Mucosa of stomach (tissue), 1 donor: ENCODE measurements around the gene RECQL5.

ENCODE experiments used
- H3K27me3 ChIP-seq: one replicate; pipeline ENCODE4 v1.7.0; 2013; ENCODE audit warnings: mild to moderate bottlenecking, low read length; ENCODE audit not compliant: control insufficient read depth, insufficient read depth
- H3K36me3 ChIP-seq: one replicate; pipeline ENCODE4 v1.7.0; 2013; ENCODE audit warnings: low read length; ENCODE audit not compliant: control insufficient read depth, insufficient read depth
- H3K4me1 ChIP-seq: one replicate; pipeline ENCODE4 v1.7.0; 2013; ENCODE audit warnings: mild to moderate bottlenecking, low read length; ENCODE audit not compliant: control insufficient read depth, insufficient read depth
- H3K4me3 ChIP-seq: one replicate; pipeline ENCODE4 v1.7.0; 2013; ENCODE audit warnings: low read length
- H3K9ac ChIP-seq: one replicate; pipeline ENCODE4 v1.7.0; 2013; ENCODE audit warnings: mild to moderate bottlenecking, low read length, moderate library complexity
- H3K9me3 ChIP-seq: one replicate; pipeline ENCODE4 v1.7.0; 2013; ENCODE audit warnings: mild to moderate bottlenecking, low read length, moderate library complexity; ENCODE audit not compliant: control insufficient read depth
- donor health status: Pancreatic carcinoma.

RECQL5 gene

GRCh38 chr17:75661531-75661930, 5.4 kb downstream of the RECQL5 start:
- Histone ChIP-seq H3K4me3 (no peak overlapping the region), H3K27me3 (no peaks in the 10 kb centered on the region), H3K4me1 (peaks cover 4% of the 10 kb centered on the region), H3K9me3 (no peaks in the 10 kb centered on the region), H3K9ac (no peak overlapping the region), H3K36me3 (peaks cover 5% of the 10 kb centered on the region)

- no peak overlapping the region for H3K4me3 ChIP-seq
- no peaks in the 10 kb centered on the region for H3K27me3 ChIP-seq
- no peak overlapping the region for H3K9ac ChIP-seq
- H3K9me3 ChIP-seq: no peaks in the 10 kb centered on the region
- H3K4me1 ChIP-seq: peaks cover 1% of the 10 kb centered on the region
- peaks cover 5% of the 10 kb centered on the region for H3K36me3 ChIP-seq
Observed at GRCh38 chr17:75658237-75658636, 8.7 kb downstream of the RECQL5 start.

GRCh38 chr17:75654176-75654575, 12.8 kb downstream of the RECQL5 start:
- no peak overlapping the region for H3K9ac ChIP-seq
- H3K27me3 ChIP-seq: no peaks in the 10 kb centered on the region
- H3K36me3 ChIP-seq: no peaks in the 10 kb centered on the region
- H3K4me3 ChIP-seq: no peak overlapping the region
- no peaks in the 10 kb centered on the region for H3K9me3 ChIP-seq
- peaks cover 4% of the 10 kb centered on the region for H3K4me1 ChIP-seq

- no peak overlapping the region for H3K9ac ChIP-seq
- H3K4me1 ChIP-seq: peaks cover 4% of the 10 kb centered on the region
- H3K36me3 ChIP-seq: no peaks in the 10 kb centered on the region
- no peak overlapping the region for H3K4me3 ChIP-seq
- no peaks in the 10 kb centered on the region for H3K27me3 ChIP-seq
- H3K9me3 ChIP-seq: no peaks in the 10 kb centered on the region
Observed at GRCh38 chr17:75652934-75653549, 13.9 kb downstream of the RECQL5 start.

- no peaks in the 10 kb centered on the region for H3K27me3 ChIP-seq
- no peak overlapping the region for H3K9ac ChIP-seq
- no peaks in the 10 kb centered on the region for H3K36me3 ChIP-seq
- no peaks in the 10 kb centered on the region for H3K9me3 ChIP-seq
- H3K4me3 ChIP-seq: no peak overlapping the region
- peaks cover 9% of the 10 kb centered on the region for H3K4me1 ChIP-seq
Observed at GRCh38 chr17:75652341-75652740, 14.6 kb downstream of the RECQL5 start.

- H3K36me3 ChIP-seq: no peaks in the 10 kb centered on the region
- H3K4me3 ChIP-seq: no peak overlapping the region
- H3K4me1 ChIP-seq: peaks cover 21% of the 10 kb centered on the region
- H3K9ac ChIP-seq: no peak overlapping the region
- H3K9me3 ChIP-seq: no peaks in the 10 kb centered on the region
- no peaks in the 10 kb centered on the region for H3K27me3 ChIP-seq
Observed at GRCh38 chr17:75650874-75651273, 16.1 kb downstream of the RECQL5 start.

- H3K36me3 ChIP-seq: no peaks in the 10 kb centered on the region
Observed at GRCh38 chr17:75649687-75650086, 17.3 kb downstream of the RECQL5 start.

GRCh38 chr17:75647921-75648320, 19.0 kb downstream of the RECQL5 start:
- Histone ChIP-seq H3K27me3 (no peaks in the 10 kb centered on the region), H3K9ac (peak overlapping the region; percentile 74), H3K9me3 (no peaks in the 10 kb centered on the region), H3K4me3 (no peak overlapping the region), H3K36me3 (no peaks in the 10 kb centered on the region), H3K4me1 (peaks cover 44% of the 10 kb centered on the region)

More at GRCh38 chr17:75649687-75650086, 17.3 kb downstream of the RECQL5 start:
- no peaks in the 10 kb centered on the region for H3K27me3 ChIP-seq
- H3K4me3 ChIP-seq: no peak overlapping the region
- H3K9ac ChIP-seq: no peak overlapping the region
- H3K4me1 ChIP-seq: peaks cover 32% of the 10 kb centered on the region
- H3K9me3 ChIP-seq: no peaks in the 10 kb centered on the region

- Histone ChIP-seq H3K9me3 (no peaks in the 10 kb centered on the region), H3K4me1 (peaks cover 53% of the 10 kb centered on the region), H3K27me3 (no peaks in the 10 kb centered on the region), H3K9ac (peak overlapping the region; percentile 74), H3K36me3 (no peaks in the 10 kb centered on the region), H3K4me3 (peak overlapping the region; percentile 26)
Observed at GRCh38 chr17:75647061-75647460, 19.9 kb downstream of the RECQL5 start.

- peaks cover 3% of the 10 kb centered on the region for H3K36me3 ChIP-seq
- no peaks in the 10 kb centered on the region for H3K9me3 ChIP-seq
- H3K4me1 ChIP-seq: peaks cover 57% of the 10 kb centered on the region
- H3K27me3 ChIP-seq: no peaks in the 10 kb centered on the region
- H3K4me3 ChIP-seq: peak overlapping the region; percentile 26
- H3K9ac ChIP-seq: peak overlapping the region; percentile 74
Observed at GRCh38 chr17:75646638-75646992, 20.3 kb downstream of the RECQL5 start.

GRCh38 chr17:75645889-75646637, 20.9 kb downstream of the RECQL5 start:
- Histone ChIP-seq H3K9me3 (no peaks in the 10 kb centered on the region), H3K9ac (peak overlapping the region; percentile 74), H3K36me3 (peaks cover 4% of the 10 kb centered on the region), H3K4me1 (peaks cover 63% of the 10 kb centered on the region), H3K4me3 (peak overlapping the region; percentile 26), H3K27me3 (no peaks in the 10 kb centered on the region)

- Histone ChIP-seq H3K36me3 (peaks cover 4% of the 10 kb centered on the region), H3K9ac (peak overlapping the region; percentile 74), H3K4me3 (no peak overlapping the region), H3K9me3 (no peaks in the 10 kb centered on the region), H3K4me1 (peaks cover 69% of the 10 kb centered on the region), H3K27me3 (no peaks in the 10 kb centered on the region)
Observed at GRCh38 chr17:75645501-75645888, 21.5 kb downstream of the RECQL5 start.
